Stimulated activated CD8-positive, alpha-beta memory T cell treated with anti-CD3 and anti-CD28 coated beads, Interleukin-12 subunit alpha, Interleukin-12 subunit beta, amount 100 ng/mL, for 1 hour (primary cell): ENCODE measurements around the gene RCVRN.

ENCODE experiments used
- DNase-seq: peaks from one replicate; pipeline ENCODE4 v3.0.0-alpha.2; 2020; ENCODE audit warnings: low read depth

The RCVRN gene

GRCh38 chr17:9850151-9850550 is 54.9 kb downstream of the RCVRN start:
- DNase-seq = no peak
